GM21381 (cell line): ENCODE measurements around the gene KRABD2.
"Not testable (repeated sequence)": the region's sequence is repeated elsewhere in the genome, so short reads cannot be mapped to it uniquely, and the experiment has no call there.

Experiments
- ATAC-seq: cut with Tn5 transposase; IDR thresholded peaks from one replicate; pipeline ENCODE4 v1.9.1; 2021; ENCODE audit warnings: mild to moderate bottlenecking, moderate library complexity; ENCODE audit not compliant: unreplicated experiment

KRABD2 gene

GRCh38 chr17:8362651-8363332 lies 13.7 kb downstream of the KRABD2 start:
- no peak for ATAC-seq

- no peak for ATAC-seq
Observed at GRCh38 chr17:8360751-8361150, 15.8 kb downstream of the KRABD2 start.

DNA sequence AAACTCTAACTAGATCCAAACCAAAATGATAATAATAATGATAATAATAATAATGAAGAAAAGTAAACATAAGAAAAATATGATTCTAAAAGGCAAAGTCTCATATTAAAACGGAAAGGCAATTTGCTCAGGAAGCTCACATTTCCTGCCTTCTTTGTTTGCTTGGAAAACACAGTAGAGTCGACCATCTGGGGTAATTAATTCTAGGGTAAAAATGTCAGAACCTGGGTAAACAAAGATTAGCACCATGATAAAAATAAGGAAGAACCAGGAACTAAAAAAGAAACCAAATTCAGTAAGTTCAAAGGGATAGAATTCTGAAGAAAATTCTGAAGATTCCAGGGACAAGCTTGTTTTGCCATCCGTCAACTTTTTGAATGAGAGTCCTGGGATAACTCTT lies 16.2 kb downstream of the KRABD2 start:
- ATAC-seq = no peak

GRCh38 chr17:8359769-8360168 lies 16.7 kb downstream of the KRABD2 start:
- ATAC-seq = no peak

DNA sequence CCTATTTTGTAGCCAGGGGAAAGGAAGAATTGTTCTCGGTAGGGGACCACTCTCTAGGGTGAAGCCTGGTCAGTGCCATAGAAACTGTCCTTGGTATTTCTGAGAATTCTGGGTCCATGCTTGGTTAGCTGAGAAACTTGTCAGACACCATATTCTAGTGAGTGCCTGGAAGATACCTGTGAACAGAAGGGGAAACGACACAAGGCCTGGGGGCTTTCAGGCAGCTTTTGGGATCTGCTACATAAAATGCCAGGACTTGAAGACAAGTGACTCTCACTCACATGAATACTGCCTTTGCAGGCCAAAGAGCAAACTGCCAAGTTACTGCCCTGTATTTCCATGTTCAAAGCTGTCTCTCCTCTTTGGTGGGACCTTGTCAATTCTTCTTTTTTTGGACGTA lies 18.6 kb downstream of the KRABD2 start:
- no peak for ATAC-seq

GRCh38 chr17:8354236-8354635 lies 22.3 kb downstream of the KRABD2 start:
- no peak for ATAC-seq

DNA sequence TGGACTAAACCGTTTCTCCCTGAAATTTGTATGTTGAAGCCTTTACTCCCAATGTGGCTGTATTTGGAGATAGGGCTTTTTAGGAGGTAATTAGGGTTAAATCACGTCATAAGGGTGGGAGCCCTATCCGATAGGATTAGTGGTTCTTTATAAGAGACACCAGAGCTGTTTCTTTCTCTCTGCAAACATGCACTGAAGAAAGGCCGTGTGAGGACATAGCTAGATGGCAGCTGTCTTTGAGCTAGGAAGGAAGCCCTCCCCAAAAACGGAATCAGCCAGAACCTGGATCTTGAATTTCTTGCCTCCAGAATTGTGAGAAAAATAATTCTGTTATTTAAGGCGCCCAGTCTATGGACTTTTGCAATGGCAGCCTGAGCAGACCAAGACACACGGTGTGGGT lies 22.8 kb downstream of the KRABD2 start:
- no peak for ATAC-seq

DNA sequence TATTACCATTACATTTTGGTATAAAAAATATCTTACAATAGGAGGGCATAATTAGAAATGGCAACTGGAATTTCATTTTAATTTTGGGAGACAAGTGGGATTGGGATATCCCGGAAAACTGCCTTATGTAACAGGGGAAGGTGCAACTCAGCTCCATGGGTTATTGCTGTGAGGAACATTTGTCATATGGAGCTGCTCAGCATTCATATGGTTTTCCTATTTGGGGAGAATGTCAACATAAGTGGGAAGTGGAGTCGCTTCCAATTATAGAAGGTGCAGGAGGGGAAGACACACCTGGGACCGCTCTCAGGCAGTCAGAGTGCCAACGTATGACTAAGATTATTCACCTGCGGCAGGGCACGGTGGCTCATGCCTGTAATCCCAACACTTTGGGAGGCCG lies 26.2 kb downstream of the KRABD2 start:
- no peak for ATAC-seq

- ATAC-seq = not testable (repeated sequence)
Observed at GRCh38 chr17:8347001-8347400, 29.5 kb downstream of the KRABD2 start.

DNA sequence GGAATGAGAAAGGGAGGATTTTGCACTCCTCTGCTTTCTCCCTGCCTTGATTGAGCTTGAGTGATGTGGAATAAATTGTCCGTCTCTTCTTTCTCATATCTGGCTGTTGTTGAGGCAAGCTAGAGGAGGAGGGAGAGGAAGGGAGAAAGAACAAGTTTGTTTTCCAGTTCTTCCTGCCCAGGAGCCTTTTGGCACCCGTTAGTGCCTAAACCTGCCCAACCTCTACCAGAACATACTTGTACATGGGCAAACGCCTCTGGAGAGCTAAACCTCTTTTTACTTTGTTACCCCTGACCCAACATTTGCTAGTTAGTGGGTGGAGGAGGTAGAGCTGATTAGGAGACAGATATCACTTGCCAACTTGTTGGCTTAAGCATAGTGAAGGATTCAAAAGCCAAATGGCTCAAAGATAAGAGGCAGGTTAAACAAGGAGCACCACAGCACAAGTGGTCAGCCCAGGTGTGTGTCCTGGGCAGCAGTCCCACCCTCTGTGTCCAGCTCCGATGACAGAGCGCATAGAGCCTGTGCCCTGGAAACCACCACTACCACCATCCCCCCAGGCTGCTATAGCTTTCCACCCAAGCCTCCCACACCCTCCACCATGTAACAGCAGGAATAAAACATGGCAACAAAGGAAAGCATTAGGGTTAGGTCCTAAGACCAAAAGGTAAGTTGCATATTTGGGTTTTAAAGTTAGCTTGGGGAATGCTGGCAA lies 30.4 kb downstream of the KRABD2 start:
- ATAC-seq = no peak

DNA sequence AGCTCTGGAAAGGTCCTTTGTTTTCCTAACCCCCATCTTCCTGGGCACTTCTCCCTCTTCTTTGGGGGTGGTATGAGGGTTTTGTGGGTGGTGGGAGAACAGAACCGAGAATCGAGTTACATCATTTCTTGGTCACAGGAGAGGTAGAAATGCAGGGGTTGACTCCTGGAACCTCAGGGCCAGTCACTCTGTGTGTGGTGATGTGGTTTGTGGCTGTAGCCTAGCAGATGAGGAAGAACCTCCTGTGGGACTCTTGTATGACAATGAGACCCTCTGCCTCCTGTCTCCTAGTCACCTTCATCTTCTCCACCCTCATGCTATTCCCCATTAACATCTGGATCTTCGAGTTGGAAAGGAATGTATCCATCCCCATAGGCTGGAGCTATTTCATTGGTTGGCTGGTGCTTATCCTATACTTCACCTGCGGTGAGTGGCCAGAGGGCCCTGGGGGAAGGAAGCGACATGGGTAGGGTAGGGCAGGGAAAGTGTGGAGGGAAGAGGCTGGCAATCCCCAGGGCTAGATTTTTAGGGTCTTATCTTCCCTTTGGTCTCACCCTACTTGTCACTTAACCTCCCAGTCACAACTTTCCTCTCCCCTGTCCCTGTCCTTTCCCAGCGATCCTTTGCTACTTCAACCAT lies 31.3 kb downstream of the KRABD2 start:
- no peak for ATAC-seq

GRCh38 chr17:8341456-8341855 lies 35.0 kb downstream of the KRABD2 start:
- ATAC-seq = no peak

DNA sequence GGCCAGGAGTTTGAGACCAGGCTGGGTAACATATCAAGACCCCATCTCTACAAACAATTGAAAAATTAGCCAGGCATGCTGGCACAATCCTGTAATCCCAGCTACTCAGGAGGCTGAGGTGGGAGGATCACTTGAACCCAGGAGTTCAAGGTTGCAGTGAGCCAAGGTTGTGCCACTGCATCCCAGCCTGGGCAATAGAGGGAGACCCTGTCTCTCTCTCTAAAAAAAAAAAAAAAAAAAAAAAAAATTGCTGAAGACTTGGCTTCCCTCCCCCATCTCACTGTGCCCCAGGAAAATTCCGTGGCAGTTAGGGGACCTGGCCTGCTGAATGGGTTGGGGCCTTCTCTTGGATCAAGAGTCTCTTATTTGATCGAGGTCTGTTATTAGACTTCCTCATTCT lies 37.0 kb downstream of the KRABD2 start, which contains the start of gene ODF4:
TSS of gene ODF4 (plus strand) at position 301 of the 400 bp plus-strand sequence. CDS start 212 bp downstream, outside the sequence.
- ATAC-seq = no peak

- ATAC-seq = no peak
Observed at GRCh38 chr17:8338753-8339140, 37.8 kb downstream of the KRABD2 start.

DNA sequence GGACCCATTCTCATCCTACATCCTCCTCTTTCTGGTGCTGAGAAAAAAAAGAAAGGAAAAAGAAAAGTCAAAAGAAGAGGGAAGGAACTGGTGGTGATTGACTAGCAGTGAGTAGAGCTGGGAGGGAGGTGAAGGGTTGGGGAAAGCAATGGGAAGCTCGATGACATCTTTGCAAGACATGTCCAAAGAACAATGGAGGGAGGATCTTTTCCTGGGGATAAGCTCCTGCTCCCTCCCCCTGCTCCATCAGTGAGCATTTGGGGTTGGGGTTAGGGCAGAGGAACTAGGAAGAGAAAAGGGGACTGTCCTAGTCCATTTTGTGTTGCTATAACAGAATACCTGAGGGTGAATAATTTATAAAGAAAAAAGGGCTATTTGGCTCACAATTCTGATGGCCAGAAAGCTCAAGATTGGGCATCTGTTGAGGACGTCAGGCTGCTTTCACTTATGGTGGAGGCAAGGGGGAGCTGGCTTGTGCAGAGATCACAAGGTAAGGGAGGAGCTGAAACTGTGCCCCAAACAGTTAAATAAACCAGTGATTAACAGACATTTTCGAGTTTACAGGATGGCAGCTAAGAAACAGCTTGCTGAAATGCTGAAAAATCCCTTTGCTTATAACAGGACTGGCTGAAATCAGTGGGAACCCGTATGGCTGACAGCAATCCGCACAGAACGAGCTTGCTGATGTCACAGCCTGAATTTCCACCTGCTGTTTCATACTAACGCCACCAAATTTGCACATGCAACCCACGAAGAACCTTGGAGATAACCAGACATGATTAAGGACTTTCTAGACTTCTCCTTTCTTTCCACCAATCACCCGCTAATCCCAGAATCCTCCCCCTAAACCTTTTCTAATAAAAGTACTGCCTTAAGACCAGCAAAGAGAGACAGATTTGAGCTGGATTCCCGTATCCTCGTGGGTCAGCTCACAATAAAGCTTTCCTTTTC lies 38.4 kb downstream of the KRABD2 start:
- ATAC-seq = no peak

DNA sequence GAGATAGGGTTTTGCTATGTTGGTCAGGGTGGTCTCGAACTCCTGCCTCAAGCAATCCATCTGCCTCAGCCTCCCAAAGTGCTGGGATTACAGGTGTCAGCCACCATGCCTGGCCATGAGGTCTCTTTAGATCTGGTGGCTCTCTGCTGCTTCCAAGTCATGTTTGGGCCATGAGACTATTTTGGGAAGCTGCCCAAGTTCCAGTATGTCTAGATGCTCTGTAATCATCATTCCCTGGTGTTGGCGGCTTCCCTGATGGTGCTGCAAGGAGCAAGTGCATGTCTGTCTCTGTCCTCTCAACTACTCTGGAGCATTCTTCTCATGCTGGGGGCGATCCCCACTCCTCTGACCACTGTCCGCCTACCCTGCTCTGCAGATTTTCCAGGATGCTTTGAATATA lies 43.2 kb downstream of the KRABD2 start:
- ATAC-seq = no peak

GRCh38 chr17:8332688-8333087 lies 43.8 kb downstream of the KRABD2 start:
- ATAC-seq = no peak

GRCh38 chr17:8332128-8332527 lies 44.4 kb downstream of the KRABD2 start:
- no peak for ATAC-seq

DNA sequence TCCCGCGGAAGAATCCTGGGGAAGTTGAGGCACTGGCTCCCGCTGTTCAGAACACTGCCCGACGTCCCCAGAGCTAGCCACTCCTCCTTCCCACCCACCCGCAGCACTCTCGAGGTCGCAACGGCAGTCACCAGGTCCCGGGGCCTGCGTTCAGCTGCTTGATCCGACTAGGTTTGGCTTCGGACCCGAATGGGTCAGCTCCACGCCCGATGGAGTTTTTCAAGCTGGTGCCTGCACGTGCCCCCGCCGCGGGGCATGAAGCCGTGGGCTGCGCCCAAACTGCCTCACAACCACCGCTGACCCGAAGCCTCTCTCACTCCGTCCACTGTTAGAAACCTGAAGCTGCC lies 49.2 kb downstream of the KRABD2 start:
- no peak for ATAC-seq
